ENCODE results near the gene LCAT.
A peak's percentile ranks its signal among the peaks of the same experiment; 100 is the strongest.

The LCAT gene

GRCh38 chr16:67968400-67969253, 24.7 kb upstream of the LCAT start, which contains the start of gene SLC12A4:
SLC12A4 (minus strand) TSS chr16:67968637; CDS start chr16:67968553, 84 bp downstream.
- DNase-seq: peak; percentile 77

DNA sequence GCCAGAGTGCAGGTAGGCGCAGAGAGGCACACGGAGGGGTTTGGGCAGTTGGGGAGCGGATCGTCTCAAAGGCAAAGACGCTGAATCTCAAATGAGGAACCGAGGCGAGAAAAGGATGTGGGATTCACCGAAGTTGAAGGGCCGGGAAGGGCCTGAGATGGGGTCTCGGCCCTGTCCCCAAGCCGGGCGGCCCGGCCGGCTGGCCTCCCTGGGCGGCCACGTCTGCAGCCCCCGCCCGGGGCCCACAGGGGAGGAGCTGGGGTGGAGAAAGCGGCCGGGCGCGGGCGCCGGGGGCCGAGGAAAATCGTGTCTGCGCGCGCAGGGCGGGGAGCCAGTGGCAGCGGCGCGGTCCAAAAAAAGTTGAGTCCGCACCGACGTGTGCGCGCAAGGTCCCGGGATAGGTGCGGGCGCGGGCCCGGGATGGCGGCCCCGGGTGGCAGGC, 24.1 kb upstream of the LCAT start:
- DNase-seq: no peak

DNA sequence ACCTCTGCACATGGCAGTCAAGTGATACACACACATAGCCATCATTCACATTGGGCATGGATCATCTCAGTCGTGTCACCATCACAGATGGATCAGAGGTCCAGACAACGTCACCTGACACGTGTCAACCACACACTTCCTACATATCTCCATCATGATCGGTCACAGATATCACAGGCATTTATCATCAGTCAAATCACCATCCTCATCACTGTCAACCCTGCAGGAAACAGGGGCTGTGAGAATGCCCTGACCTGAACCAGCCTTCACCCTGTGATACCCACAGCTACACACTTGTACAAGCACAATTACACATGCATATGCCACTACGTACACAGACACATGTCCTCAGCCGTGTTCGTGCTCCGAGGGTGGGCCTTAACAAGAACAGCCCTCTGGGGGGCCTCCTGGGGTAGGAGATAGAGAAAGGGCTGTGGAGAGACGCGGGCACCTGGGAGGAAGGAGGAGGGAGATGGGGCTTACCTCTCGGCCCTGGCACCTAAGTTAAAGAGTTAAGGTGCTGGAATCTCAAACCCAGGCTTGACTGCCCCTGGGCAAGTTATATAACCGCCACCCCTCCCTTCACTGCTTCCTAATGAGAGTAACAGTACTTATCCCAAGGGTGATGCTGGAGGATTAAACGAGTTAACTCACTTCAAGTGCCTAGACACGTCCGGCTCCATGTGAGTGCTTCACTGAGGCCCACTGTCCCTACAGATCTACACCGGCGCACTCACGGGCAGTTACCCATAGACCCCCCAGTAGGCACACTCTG, 23.4 kb upstream of the LCAT start:
- DNase-seq: no peak

DNA sequence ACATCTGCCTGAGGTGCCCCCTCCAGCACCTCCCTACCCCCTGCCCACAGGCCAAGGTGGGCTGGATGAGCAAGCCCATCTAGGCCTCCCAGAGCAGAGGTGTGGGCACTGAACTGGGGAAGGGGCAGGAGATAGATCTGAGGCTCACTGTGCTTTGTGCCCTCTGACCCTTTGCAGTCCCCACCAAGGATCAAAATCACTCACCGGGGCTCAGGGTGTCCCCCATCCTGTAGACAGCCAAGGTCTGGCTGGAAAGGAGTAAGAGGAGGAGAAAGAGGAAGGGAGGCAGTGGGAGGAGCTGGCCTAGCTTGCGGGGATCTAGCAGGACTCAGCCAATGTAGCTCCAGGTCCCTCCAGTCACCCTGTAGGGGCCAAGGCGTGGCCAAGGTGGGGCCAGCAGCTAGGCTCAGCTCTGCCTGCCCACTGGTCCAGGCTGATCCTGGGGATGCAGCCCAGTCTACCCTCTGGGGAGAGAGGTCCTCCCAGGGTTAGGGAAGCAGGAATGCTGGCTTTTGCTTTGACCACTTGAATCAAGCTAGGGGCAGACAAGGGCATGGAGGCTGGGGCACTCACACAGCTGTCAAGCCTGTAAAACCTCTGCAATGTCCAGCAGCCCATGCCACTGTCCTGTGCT, 22.7 kb upstream of the LCAT start:
- no peak for DNase-seq

- DNase-seq: no peak
These were observed 22.0 kb upstream of the LCAT start for GRCh38 chr16:67965668-67966548.

DNA sequence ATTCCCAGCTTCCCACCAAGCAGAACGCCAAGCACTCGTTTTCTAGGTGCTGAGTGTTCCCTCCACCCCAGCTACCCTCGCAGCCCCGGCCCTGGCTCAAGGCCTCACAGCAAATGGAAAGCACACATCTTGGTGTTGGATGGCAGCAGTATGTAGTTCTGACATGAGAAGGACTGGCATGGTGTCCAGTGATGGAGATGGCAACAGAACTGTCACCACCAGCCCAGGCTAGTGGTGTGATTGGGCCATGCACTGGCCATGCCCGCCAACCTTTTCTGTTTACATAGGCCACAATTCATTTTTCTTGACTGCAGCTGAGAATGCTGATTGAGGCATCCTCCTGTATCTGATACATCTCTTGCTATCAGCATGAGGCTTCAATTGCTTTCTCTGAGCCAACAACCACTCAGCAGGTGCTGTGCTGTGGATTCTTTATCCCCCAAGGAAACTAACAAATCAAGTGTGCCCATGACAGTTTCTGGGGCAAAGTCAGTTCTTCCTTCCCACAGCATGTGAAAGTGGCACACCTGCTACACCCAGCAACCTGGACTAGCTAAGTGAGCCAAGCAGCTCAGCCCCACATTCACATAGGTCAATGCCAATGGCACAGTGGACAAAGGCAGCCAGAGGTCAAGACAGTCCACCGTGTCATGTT, 20.7 kb upstream of the LCAT start:
- DNase-seq: no peak

DNA sequence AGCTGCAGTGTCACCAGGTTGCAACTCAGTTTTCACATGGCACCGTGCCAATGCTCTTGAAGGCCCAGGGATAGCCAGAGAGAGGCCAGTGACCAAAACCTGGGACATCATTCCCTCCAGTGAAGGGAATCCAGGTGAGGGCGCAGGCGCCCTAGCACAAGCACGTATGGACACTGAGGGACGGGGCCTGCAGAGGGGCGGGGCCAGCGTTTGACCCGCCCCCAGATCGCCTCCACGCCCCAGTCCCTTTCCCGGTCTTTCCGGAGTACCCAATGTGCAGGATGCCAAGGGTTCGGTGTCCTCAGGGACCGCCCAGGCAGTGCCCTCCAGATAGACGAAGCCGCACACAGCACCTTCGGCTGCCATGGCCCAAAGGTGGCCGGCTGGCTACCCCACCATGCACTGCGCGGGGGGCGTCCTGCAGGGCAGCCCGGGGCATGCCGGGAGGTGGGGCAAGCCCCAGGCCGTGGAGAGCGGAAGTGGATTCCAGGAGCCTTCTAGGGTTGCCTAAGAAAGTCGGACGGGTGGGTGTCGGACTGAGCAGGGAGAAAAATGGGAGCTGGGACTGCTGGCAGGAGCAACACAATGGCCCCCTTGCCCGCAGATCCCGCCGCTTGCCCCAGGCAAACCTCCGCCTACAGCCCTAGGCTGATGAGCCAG, 19.9 kb upstream of the LCAT start:
- no peak for DNase-seq

DNA sequence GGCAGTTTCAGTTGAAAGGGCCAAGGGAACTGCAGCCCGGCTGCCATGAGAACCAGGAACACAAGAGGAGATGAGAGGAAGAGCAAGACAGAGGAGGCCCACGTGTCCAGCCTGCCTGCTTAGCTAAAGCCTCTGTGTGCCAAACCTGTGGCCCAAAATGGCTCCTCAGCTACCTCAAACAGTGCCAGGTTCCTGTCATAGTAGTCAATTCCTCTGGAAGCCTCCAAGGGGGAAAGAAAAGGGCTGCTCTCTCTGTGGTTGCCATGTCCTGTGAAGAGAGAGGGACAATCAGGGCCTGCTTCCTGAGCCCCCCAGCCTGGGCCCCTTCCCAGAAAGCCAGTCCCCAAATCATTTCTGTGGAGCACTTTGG, 19.4 kb upstream of the LCAT start:
- DNase-seq: no peak

DNA sequence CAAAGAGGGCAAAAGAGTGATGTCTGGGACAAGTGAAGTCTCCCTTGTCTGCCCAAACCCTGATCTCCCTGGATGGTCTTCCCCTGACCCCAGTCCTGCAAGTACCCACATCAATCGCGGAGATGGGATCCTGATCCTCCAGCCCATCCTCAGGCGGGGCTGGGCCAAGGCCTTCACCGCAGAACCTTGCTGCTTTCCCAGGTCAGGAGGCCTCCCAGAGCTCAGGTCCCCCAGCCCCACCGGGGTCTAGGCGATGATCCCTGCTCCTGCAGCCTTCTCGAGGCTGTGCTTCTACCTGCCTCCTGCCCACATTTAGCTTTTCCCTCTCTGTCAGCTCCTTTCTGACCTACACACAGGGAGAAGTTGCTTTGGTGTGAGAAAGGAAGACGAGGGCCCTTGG, 18.2 kb upstream of the LCAT start:
- DNase-seq: no peak

- peak; percentile 70 for DNase-seq
These were observed 17.6 kb upstream of the LCAT start for GRCh38 chr16:67961551-67961957.

GRCh38 chr16:67959536-67960329, 15.8 kb upstream of the LCAT start:
- DNase-seq: no peak

- DNase-seq: no peak
These were observed 13.7 kb upstream of the LCAT start for GRCh38 chr16:67957622-67958021.

DNA sequence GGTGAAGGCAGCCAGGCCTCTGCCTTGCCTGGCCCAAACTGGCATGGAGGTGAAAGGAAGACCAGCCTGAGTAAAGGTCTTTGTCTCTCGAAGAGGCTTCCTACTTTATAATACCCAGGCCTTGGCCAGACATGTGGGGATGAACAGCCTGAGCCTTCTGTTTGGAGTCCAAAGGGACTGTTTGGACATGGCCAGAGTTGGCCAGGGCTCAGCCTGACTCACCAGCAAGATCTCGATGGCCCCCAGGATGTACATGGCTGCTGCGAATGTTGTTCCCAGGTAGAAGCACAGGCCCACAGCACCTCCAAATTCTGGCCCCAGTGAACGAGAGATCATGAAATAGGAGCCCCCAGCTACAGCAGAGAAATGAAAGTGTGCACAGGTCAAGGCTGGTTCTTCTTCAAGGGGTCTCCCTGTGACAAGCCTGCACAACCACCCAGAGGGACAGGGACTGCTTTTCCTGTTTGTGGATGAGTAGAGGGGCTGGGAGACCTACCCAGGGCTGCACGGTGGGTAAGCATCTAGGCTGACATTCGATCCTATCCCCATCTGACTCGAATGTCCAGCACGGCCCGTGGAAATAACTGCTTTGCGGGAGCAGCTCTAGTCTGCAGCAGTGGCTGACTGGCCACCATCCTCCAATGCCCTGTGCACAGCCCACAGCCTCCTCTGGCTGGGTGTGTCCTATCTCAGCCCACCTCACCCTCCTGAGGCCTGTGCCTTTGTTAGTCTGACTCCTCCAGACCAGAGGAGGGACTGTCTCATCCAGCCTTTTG, 10.7 kb upstream of the LCAT start:
- DNase-seq: no peak

- DNase-seq: no peak
These were observed 9.9 kb upstream of the LCAT start for GRCh38 chr16:67953641-67954375.

DNA sequence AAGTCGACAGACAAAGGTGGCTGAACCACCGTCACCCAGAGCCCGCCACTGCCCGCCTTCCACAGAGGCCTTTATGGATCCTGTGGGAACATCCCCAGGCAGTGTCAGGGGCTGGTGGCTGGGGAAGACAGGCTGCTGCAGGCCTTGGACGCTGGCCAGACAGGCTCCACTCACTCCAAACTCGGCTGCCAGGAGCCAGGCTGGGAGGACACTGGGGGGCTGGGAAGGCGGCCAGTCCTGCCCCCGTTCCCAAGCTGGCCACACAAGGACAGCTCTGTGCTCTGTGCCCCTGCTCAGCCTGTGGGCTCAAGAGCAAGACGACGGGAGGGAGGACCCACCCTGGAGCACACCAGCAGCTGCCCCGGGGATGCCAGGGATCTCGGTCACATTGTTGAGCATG, 7.6 kb upstream of the LCAT start:
- no peak for DNase-seq

DNA sequence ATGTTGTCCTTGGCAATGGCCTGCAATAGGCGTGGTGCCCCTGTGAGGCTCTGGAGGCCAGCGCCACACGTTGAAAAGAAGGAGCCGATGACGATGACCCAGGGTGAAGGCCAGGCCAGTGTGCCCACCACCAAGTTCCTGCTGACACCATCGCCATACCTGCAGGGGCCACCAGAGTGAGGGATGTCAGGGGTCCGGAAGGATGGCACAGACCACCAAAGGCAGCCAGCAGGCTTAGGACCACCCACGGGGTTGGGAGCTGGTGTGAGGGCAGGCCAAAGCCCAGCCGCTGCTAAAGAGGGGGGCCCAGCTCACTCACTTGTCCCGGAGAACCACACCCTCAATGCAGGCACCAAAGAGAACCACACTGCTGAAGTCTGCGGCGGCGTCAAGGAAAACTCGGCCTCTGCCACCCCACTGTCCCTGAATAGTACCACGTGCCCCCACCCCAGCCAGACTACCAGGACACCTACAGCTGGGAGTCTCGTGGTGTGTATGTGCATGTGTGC, 6.5 kb upstream of the LCAT start:
- DNase-seq: no peak

- DNase-seq: no peak
These were observed 5.7 kb upstream of the LCAT start for GRCh38 chr16:67949645-67950044.

- no peak for DNase-seq
These were observed 4.1 kb upstream of the LCAT start for GRCh38 chr16:67948015-67948414.

Data from NCI-H1436 (cell line).